ENCODE measurements around the gene UBE2D4. TPM values are rescaled to one million over a fixed set of nuclear protein-coding genes. Genes with fewer than 3 reads are reported as not detected.

UBE2D4 gene
- total RNA-seq (10 to 100 TPM in 1 of 2 donors, 1 to 10 TPM in 1; 8.8 to 25.6 TPM), polyA plus RNA-seq (10 to 100 TPM; 11.9 to 22.4 TPM)
- long read RNA-seq, donor 1, partial matches to known transcripts: 0 of 4 reads
- long read RNA-seq, donor 1, other reads (novel, unspliced or antisense): 0 of 4 reads
- long read RNA-seq, donor 2, partial matches to known transcripts: 0 of 3 reads
- long read RNA-seq, donor 2, other reads (novel, unspliced or antisense): 0 of 3 reads
- long read RNA-seq, donor 3, partial matches to known transcripts: 0 of 3 reads
- long read RNA-seq, donor 3, other reads (novel, unspliced or antisense): 0 of 3 reads
- long read RNA-seq, donor 4, partial matches to known transcripts: 0 of 5 reads
- long read RNA-seq, donor 4, other reads (novel, unspliced or antisense): 0 of 5 reads
- long read RNA-seq, donor 5, transcript UBE2D4-206 (5 exons, 783 nt): major isoform, 5 of 25 reads
- long read RNA-seq, donor 5, partial matches to known transcripts: 12 of 25 reads
- long read RNA-seq, donor 5, other reads (novel, unspliced or antisense): 0 of 25 reads

DNA sequence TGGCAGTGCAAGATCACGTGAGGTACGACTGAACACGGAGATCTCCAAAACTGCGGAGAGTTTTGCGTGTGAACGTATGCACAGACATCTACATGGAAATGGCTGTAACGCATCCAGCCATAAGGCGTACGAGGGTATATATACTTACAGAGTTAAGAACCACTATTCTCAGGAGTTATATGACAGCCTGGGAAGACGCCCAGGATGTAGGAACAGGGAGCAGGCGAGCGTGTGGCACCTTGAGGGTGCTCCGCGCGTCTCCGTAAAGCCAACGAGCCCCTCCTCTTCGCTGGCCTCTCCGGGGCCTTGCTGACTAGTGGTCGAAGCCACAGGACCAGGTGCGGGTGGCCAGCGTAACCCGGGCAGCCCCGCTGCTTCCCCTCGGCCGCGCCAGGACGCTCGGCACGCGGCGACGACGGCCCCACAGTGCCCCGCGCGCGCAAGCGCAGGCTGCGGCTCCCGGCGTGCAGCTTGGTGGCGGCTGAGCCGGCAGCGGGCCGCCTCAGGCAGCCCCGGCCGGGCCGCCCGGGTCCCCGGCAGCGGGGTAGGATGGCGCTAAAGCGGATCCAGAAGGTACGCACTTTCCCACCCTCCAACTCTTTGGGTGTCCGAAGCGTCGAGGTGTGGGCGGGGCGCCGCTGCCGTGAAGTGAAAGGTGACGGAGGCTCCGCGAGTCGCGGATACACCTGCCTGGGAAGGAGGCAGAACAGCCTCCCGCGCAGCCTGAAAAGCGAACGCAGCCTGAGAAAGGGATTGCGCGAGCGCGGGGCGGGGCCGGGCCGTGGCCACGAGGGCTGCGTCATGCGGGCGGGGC, at the start of gene UBE2D4:
TSS of gene UBE2D4 (plus strand) at position 453 of the 814 bp plus-strand sequence. CDS start at position 550, 97 bp downstream.
- DNase-seq (peak; percentile 62 to 75 (median 72)), ATAC-seq (ENCODE audit: insufficient read depth, low FRiP score) (peak; percentile 93)
- H3K27me3 ChIP-seq (ENCODE audit: control insufficient read depth in 3 of 3, insufficient read depth in 3 of 3, low read length in 2 of 3): no peaks in the 10 kb centered on the region
- peaks cover 0 to 1% (median 0%) of the 10 kb centered on the region in 4 donors for H3K36me3 ChIP-seq (ENCODE audit: control insufficient read depth in 4 of 4, insufficient read depth in 4 of 4, low read length in 4 of 4)
- peaks cover 0 to 7% (median 0%) of the 10 kb centered on the region in 5 donors for H3K4me1 ChIP-seq (ENCODE audit: control insufficient read depth in 5 of 5, insufficient read depth in 5 of 5, low read length in 5 of 5)
- peak within 1 kb of the TSS; percentile 28 to 50 for H3K9ac ChIP-seq (ENCODE audit: insufficient read depth in 1 of 2, low read length in 2 of 2)
- peak within 1 kb of the TSS; percentile 95 to 98 for H3K27ac ChIP-seq (ENCODE audit: low read depth in 1 of 2, low read length in 1 of 2)
- WGBS, 2 donors: 0 to 1% methylated on average over 63 to 82 of the region's 82 CpGs
- peak within 1 kb of the TSS; percentile 66 for H3K4me3 ChIP-seq
- no peaks in the 10 kb centered on the region for H3K9me3 ChIP-seq (ENCODE audit: control insufficient read depth in 4 of 4, insufficient read depth in 3 of 4, low read length in 3 of 4)
- TF ChIP-seq, protein P1, sequence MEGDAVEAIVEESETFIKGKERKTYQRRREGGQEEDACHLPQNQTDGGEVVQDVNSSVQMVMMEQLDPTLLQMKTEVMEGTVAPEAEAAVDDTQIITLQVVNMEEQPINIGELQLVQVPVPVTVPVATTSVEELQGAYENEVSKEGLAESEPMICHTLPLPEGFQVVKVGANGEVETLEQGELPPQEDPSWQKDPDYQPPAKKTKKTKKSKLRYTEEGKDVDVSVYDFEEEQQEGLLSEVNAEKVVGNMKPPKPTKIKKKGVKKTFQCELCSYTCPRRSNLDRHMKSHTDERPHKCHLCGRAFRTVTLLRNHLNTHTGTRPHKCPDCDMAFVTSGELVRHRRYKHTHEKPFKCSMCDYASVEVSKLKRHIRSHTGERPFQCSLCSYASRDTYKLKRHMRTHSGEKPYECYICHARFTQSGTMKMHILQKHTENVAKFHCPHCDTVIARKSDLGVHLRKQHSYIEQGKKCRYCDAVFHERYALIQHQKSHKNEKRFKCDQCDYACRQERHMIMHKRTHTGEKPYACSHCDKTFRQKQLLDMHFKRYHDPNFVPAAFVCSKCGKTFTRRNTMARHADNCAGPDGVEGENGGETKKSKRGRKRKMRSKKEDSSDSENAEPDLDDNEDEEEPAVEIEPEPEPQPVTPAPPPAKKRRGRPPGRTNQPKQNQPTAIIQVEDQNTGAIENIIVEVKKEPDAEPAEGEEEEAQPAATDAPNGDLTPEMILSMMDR (IDR thresholded peaks at IDR 0.05; ENCODE audit: control extremely low read depth, extremely low read depth): no peak

DNA sequence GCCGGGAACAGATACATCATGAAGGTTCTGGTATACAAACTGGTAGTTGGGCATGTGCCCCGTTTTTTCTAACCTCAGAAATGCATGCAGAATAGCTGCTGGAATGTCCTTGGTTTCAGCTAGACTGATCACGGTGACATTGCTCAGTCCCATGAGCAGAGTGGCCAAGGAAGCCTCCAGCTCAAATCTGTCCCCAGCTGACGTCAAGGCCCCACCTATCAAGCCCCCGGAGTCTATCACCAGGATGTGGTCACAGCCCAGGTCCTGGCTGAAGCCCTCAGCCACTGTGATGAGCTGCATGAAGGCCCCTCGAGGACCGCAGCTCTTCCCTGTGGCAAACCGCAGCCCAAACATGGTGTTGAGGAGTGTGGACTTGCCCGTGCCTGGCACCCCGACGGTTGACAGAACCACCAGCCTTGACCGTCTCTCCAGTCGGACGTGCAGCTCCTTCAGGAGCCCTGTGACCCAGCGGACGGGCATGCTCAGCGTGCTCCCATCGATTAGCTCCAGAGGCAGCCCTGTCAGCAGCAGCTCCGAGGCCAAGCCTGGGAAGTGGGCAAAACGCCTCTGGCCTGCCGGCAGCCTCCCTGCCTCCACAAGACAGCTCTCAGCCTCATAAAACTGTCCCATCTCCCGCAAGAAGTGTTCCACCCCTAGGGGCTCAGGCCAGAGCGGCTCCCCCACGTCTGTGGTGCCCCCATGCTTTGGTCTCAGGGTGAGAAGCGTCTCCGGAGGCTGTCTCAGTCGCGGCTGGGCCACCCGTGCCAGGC, 49.1 kb upstream of the UBE2D4 start:
- DNase-seq (no peak), ATAC-seq (ENCODE audit: insufficient read depth, low FRiP score) (no peak)
- peaks cover 20 to 43% (median 37%) of the 10 kb centered on the region in 4 donors for H3K36me3 ChIP-seq (ENCODE audit: control insufficient read depth in 4 of 4, insufficient read depth in 4 of 4, low read length in 4 of 4)
- H3K27ac ChIP-seq (ENCODE audit: low read depth in 1 of 2, low read length in 1 of 2): no peak overlapping the region
- TF ChIP-seq, protein P1 (IDR thresholded peaks at IDR 0.05; ENCODE audit: control extremely low read depth, extremely low read depth): no peak
- no peaks in the 10 kb centered on the region for H3K9me3 ChIP-seq (ENCODE audit: control insufficient read depth in 4 of 4, insufficient read depth in 3 of 4, low read length in 3 of 4)
- no peak overlapping the region for H3K9ac ChIP-seq (ENCODE audit: insufficient read depth in 1 of 2, low read length in 2 of 2)
- no peaks in the 10 kb centered on the region for H3K27me3 ChIP-seq (ENCODE audit: control insufficient read depth in 3 of 3, insufficient read depth in 3 of 3, low read length in 2 of 3)
- H3K4me3 ChIP-seq: no peak overlapping the region
- WGBS, 2 donors: 92% methylated on average over 29 of the region's 29 CpGs
- peaks cover 4 to 15% (median 8%) of the 10 kb centered on the region in 5 donors for H3K4me1 ChIP-seq (ENCODE audit: control insufficient read depth in 5 of 5, insufficient read depth in 5 of 5, low read length in 5 of 5)

DNA sequence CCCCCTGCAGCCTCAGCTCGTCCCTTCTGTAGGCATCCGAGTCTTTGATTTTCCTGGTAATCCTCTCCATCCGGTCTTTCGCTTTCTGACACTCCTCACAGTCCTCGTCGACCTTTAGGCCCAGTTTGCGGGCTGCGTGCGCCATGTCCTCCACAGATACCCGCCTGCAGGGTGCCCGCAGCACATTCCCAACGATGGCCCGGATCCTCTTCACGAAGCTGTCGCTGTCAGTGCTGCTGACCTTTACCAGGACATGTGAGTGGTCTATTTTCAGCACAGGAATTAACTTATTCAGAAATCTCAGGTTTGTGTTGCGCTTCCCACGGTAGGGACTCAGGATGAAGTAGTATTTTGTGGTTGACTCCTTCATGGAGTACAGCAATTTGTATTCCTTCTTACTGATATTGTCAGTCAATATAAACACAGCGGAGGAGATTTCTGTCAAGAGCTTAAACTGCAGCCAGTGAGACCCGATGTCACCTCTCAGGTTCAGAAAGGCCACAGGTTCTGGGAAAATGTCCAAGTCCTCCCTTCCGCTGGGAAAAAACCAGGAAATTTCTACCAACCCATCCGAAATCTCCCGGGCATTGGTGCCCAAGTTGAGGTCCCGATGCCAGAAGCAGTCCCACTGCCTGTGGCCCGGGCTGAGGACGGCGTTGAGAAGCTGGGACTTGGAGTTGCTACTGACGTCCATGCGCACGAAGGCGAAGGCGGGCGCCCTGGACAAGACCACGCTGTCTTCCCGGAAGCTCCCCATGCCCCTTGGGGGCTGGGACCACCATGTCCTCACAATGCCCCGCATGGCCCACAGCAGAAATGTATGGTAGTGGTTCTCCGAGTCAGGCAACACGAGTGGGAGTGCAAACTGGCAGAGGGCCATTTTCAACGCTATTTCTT, 48.0 kb upstream of the UBE2D4 start:
- peak overlapping the region in 1 of 2 donors; percentile 15 for H3K27ac ChIP-seq (ENCODE audit: low read depth in 1 of 2, low read length in 1 of 2)
- WGBS, 2 donors: 91 to 93% methylated on average over 38 of the region's 38 CpGs
- no peak overlapping the region for H3K9ac ChIP-seq (ENCODE audit: insufficient read depth in 1 of 2, low read length in 2 of 2)
- no peak overlapping the region for H3K4me3 ChIP-seq
- H3K9me3 ChIP-seq (ENCODE audit: control insufficient read depth in 4 of 4, insufficient read depth in 3 of 4, low read length in 3 of 4): no peaks in the 10 kb centered on the region
- H3K4me1 ChIP-seq (ENCODE audit: control insufficient read depth in 5 of 5, insufficient read depth in 5 of 5, low read length in 5 of 5): peaks cover 0 to 10% (median 0%) of the 10 kb centered on the region in 5 donors
- H3K36me3 ChIP-seq (ENCODE audit: control insufficient read depth in 4 of 4, insufficient read depth in 4 of 4, low read length in 4 of 4): peaks cover 23 to 43% (median 37%) of the 10 kb centered on the region in 4 donors
- DNase-seq (no peak), ATAC-seq (ENCODE audit: insufficient read depth, low FRiP score) (no peak)
- H3K27me3 ChIP-seq (ENCODE audit: control insufficient read depth in 3 of 3, insufficient read depth in 3 of 3, low read length in 2 of 3): no peaks in the 10 kb centered on the region
- TF ChIP-seq, protein P1 (IDR thresholded peaks at IDR 0.05; ENCODE audit: control extremely low read depth, extremely low read depth): no peak

Measured in lung (tissue), 16 donors.